ENCODE data around the gene GIPC3.

DNA sequence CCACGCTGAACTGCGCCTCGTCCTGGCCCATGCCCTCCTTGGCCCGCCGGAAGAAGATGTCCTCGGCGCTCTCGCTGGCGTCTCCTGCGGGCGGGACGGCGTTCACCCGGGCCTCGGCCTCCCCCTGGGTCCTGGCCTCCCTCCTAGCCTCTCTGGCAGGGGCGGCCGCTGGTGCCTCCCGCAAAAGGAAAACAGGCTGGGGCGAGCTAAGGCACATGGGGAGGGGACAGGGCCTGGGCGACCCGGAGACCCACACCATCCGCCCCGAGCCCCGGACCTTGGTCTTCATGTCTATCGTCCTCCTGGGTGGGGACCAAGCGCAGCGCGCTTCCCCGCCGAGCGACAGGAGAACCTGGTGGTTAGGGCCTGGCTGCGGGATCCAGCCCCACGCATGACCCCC, 27.1 kb downstream of the GIPC3 start:
- TF ChIP-seq POLR2A (IDR thresholded peaks at IDR 0.05; ENCODE audit: low read depth, low read length), result no peak
- TF ChIP-seq POLR2AphosphoS5 (IDR thresholded peaks at IDR 0.05; ENCODE audit: low read depth, low read length), result no peak
- no peak for TF ChIP-seq TAF1 (IDR thresholded peaks at IDR 0.05; ENCODE audit: low read depth, low read length)
- TF ChIP-seq PAX5 (IDR thresholded peaks at IDR 0.05; ENCODE audit: insufficient read depth, low read length, severe bottlenecking), result no peak
